ENCODE results near the gene IFNK. TPM values are rescaled to one million over a fixed set of nuclear protein-coding genes. Genes with fewer than 3 reads are reported as not detected.

Gene IFNK
- total RNA-seq, 4 donors from 2014 or later = not detected

DNA sequence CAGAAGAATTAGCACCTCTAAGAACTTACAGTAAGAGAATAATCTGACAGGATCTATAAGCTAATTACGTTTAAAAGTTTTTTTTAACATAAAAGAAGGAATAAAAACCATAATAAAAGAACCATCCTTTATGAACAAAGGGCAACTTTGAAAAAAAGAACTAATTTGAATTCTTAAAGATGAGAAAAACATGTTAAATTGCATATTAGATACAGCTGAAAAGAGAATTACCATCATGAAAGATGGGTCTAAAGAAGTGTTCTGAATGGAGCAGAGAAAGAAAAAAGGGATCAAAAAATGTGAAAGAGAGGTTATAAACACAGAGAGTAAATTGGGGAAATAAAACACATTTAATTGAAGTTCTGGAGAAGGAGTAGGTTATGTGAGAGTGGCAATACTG, 45.8 kb upstream of the IFNK start:
- peaks cover 5 to 18% (median 6%) of the 10 kb centered on the region in 3 donors for H3K4me1 ChIP-seq
- TF ChIP-seq POLR2AphosphoS5 (IDR thresholded peaks at IDR 0.05) (no peak), EP300 (IDR thresholded peaks at IDR 0.05) (no peak), POLR2A (IDR thresholded peaks at IDR 0.05) (no peak)
- TF ChIP-seq, protein P1, sequence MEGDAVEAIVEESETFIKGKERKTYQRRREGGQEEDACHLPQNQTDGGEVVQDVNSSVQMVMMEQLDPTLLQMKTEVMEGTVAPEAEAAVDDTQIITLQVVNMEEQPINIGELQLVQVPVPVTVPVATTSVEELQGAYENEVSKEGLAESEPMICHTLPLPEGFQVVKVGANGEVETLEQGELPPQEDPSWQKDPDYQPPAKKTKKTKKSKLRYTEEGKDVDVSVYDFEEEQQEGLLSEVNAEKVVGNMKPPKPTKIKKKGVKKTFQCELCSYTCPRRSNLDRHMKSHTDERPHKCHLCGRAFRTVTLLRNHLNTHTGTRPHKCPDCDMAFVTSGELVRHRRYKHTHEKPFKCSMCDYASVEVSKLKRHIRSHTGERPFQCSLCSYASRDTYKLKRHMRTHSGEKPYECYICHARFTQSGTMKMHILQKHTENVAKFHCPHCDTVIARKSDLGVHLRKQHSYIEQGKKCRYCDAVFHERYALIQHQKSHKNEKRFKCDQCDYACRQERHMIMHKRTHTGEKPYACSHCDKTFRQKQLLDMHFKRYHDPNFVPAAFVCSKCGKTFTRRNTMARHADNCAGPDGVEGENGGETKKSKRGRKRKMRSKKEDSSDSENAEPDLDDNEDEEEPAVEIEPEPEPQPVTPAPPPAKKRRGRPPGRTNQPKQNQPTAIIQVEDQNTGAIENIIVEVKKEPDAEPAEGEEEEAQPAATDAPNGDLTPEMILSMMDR (IDR thresholded peaks at IDR 0.05) = no peak
- no peaks in the 10 kb centered on the region for H3K27me3 ChIP-seq
- H3K36me3 ChIP-seq = no peaks in the 10 kb centered on the region
- H3K27ac ChIP-seq = no peak overlapping the region
- peaks cover 0 to 10% (median 0%) of the 10 kb centered on the region in 3 donors for H3K9me3 ChIP-seq
- H3K4me3 ChIP-seq = no peak overlapping the region
- ATAC-seq = no peak
- 95 to 100% methylated on average over 1 of the region's 1 CpG for WGBS, 2 donors (ENCODE audit: low coverage in 1 of 2)

DNA sequence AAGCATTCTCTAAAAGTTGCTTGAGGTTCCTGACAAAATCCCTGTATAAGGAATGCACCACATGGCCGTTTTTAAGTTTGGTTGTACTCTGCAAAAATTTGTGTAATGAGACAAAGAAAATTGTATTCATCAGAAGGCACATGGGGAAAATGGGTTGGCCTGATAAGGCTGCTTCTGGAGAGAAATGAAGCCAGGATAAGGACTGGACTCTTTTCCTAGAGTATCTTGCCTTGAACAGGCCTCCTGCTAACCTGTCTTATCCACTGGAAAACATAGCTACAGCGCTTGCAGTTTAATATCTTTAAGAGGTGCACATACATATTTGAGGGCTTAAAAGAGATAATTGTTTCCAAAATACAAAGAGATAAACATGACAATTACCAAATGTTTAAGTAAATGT, 41.4 kb upstream of the IFNK start:
- Histone ChIP-seq H3K9me3 (peaks cover 0 to 10% (median 0%) of the 10 kb centered on the region in 3 donors), H3K4me3 (no peak overlapping the region), H3K27ac (no peak overlapping the region), H3K4me1 (peaks cover 0 to 7% (median 4%) of the 10 kb centered on the region in 3 donors), H3K27me3 (no peaks in the 10 kb centered on the region), H3K36me3 (no peaks in the 10 kb centered on the region)
- ATAC-seq = no peak
- TF ChIP-seq POLR2AphosphoS5 (IDR thresholded peaks at IDR 0.05) = no peak
- TF ChIP-seq, protein P1 (IDR thresholded peaks at IDR 0.05) = no peak
- TF ChIP-seq EP300 (IDR thresholded peaks at IDR 0.05) = no peak
- TF ChIP-seq POLR2A (IDR thresholded peaks at IDR 0.05) = no peak
- 81 to 94% methylated on average over 2 of the region's 2 CpGs for WGBS, 2 donors (ENCODE audit: low coverage in 1 of 2)

DNA sequence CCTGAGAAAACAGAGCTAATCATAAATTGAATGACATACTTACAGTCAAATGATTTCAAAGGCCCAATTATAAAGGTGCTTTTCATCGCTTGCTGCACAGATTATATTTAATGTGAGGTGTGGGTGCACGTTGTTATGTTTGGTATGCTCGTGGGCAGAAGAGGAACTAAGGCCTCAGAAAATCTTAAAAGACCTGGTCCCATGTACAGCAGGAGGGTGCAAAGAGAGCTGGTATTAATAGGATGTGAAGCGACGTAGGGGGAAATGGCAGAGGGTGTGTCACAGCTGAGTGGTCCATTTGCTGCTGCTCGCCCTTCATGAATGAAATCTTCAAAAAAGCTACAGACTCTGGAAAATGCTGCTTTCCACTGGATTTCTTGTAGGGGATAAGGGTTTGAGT, 40.5 kb upstream of the IFNK start:
- Histone ChIP-seq H3K27me3 (no peaks in the 10 kb centered on the region), H3K4me3 (no peak overlapping the region), H3K36me3 (no peaks in the 10 kb centered on the region), H3K27ac (no peak overlapping the region), H3K9me3 (peaks cover 0 to 8% (median 0%) of the 10 kb centered on the region in 3 donors), H3K4me1 (peaks cover 0 to 7% (median 4%) of the 10 kb centered on the region in 3 donors)
- no peak for TF ChIP-seq POLR2A (IDR thresholded peaks at IDR 0.05)
- no peak for TF ChIP-seq EP300 (IDR thresholded peaks at IDR 0.05)
- TF ChIP-seq POLR2AphosphoS5 (IDR thresholded peaks at IDR 0.05) = no peak
- TF ChIP-seq, protein P1 (IDR thresholded peaks at IDR 0.05) = no peak
- ATAC-seq = no peak
- WGBS, 2 donors (ENCODE audit: low coverage in 1 of 2) = 87 to 90% methylated on average over 6 of the region's 6 CpGs

DNA sequence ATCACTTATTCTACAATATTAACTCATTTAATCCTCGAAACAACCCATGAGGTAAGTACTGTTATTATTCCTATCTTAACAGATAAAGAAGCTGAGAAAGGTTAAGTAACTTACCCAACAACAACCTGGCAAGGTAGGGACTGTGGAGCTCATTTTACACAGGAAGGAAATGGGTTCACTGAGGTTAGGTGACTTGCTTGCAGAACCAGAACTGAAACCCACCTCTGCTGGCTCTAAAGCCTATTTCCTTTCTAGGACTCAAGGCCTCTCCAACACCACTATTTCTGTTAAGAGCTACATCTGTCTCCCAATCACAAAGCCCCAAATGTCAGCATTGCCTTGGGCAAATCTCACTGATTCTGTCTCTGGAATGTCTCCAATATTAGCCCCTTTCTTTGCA, 38.9 kb upstream of the IFNK start:
- no peak overlapping the region for H3K27ac ChIP-seq
- no peaks in the 10 kb centered on the region for H3K36me3 ChIP-seq
- H3K27me3 ChIP-seq = no peaks in the 10 kb centered on the region
- TF ChIP-seq, protein P1 (IDR thresholded peaks at IDR 0.05) = no peak
- TF ChIP-seq POLR2AphosphoS5 (IDR thresholded peaks at IDR 0.05) (no peak), EP300 (IDR thresholded peaks at IDR 0.05) (no peak), POLR2A (IDR thresholded peaks at IDR 0.05) (no peak)
- no peak overlapping the region for H3K4me3 ChIP-seq
- H3K4me1 ChIP-seq = peaks cover 0 to 7% (median 4%) of the 10 kb centered on the region in 3 donors
- 100% methylated on average over 1 of the region's 1 CpG for WGBS, 2 donors (ENCODE audit: low coverage in 1 of 2)
- H3K9me3 ChIP-seq = no peaks in the 10 kb centered on the region
- ATAC-seq = no peak

DNA sequence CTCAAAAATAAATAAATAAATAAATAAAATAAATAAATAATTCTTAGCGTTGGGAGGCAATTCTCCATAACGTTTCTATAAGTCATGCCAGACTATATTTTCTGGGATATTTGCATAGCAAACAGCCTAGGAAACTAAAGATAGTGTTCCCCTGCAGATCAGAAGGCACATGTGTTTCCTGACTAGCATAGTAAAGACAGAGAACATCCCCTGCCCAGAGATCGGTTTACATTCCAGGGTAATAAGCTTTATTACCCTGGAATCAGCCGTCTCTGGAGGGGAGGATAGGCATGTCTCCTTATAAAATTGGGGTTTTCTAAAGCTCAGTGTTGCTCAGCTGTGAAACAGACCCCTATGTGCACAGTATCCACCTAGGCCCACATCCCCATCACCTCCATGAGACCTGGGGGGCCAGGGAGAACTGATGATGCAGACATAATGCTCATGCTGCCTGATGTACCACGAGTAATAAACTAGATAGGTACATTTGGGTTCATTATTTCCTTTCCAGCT, 36.9 kb upstream of the IFNK start:
- no peaks in the 10 kb centered on the region for H3K27me3 ChIP-seq
- 26 to 48% methylated on average over 4 to 5 of the region's 5 CpGs for WGBS, 2 donors (ENCODE audit: low coverage in 1 of 2)
- TF ChIP-seq POLR2A (IDR thresholded peaks at IDR 0.05) (no peak), EP300 (IDR thresholded peaks at IDR 0.05) (no peak), POLR2AphosphoS5 (IDR thresholded peaks at IDR 0.05) (no peak)
- TF ChIP-seq, protein P1 (IDR thresholded peaks at IDR 0.05) = no peak
- ATAC-seq = no peak
- no peaks in the 10 kb centered on the region for H3K36me3 ChIP-seq
- H3K27ac ChIP-seq = no peak overlapping the region
- no peak overlapping the region for H3K4me3 ChIP-seq
- no peaks in the 10 kb centered on the region for H3K9me3 ChIP-seq
- H3K4me1 ChIP-seq = peaks cover 0 to 7% (median 4%) of the 10 kb centered on the region in 3 donors

All from gastroesophageal sphincter (tissue), 4 donors.